Measurements from ENCODE around the gene SLC35G2. TPM values are rescaled to one million over a fixed set of nuclear protein-coding genes. Genes with fewer than 3 reads are reported as not detected.

SLC35G2 gene
- total RNA-seq, 1 donor from 2014 or later: 0.76 TPM

DNA sequence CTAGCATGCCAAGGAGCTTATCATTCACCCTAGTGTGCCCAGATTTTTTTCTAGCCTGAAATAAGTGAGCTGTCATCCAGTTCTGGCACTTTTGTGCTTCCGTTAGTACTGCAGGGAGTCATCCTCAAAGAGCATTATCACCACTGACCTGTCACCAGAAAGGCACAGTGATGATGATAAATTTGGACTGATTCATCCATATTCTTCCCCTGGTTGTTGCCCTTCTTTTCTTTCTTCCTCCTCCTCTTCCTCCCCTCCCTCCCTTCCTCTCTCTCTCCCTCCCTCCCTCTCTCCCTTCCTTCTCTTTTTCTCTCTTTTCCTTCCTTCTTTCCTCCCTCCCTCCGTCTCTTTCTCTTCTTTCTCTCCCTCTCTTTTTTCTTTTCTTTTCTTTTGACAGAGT is 21.3 kb downstream of the SLC35G2 start:
- Mint-ChIP-seq H3K4me1 (peaks cover 8% of the 10 kb centered on the region), H3K27ac (no peak overlapping the region), H3K9me3 (no peaks in the 10 kb centered on the region), H3K27me3 (ENCODE audit: low read depth) (no peaks in the 10 kb centered on the region), H3K4me3 (no peak overlapping the region), H3K36me3 (peaks cover 13% of the 10 kb centered on the region)
- TF ChIP-seq, protein P1, sequence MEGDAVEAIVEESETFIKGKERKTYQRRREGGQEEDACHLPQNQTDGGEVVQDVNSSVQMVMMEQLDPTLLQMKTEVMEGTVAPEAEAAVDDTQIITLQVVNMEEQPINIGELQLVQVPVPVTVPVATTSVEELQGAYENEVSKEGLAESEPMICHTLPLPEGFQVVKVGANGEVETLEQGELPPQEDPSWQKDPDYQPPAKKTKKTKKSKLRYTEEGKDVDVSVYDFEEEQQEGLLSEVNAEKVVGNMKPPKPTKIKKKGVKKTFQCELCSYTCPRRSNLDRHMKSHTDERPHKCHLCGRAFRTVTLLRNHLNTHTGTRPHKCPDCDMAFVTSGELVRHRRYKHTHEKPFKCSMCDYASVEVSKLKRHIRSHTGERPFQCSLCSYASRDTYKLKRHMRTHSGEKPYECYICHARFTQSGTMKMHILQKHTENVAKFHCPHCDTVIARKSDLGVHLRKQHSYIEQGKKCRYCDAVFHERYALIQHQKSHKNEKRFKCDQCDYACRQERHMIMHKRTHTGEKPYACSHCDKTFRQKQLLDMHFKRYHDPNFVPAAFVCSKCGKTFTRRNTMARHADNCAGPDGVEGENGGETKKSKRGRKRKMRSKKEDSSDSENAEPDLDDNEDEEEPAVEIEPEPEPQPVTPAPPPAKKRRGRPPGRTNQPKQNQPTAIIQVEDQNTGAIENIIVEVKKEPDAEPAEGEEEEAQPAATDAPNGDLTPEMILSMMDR (IDR thresholded peaks at IDR 0.05; ENCODE audit: unreplicated experiment): no peak
- DNase-seq (ENCODE audit: low spot score in 2 of 2, unreplicated experiment in 2 of 2): no peak

DNA sequence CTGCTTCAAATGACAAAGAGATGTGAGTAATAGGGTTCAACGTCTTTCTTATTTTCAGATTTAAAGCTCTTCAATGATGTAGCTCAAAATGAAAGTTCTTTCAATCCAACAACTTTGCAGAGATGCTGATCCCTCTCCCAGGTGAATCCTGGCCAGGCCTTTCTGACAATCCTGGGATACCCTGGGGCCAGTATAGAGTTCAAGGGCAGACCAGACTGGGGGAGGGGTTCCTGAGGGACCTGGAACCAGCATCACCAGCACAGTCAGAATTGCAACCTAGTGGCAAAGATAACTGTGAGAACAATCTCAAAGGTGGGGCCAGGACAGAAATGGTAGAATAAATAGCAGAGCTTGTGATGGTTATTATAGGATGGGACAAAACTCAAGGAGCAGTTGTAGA is 23.4 kb downstream of the SLC35G2 start:
- Mint-ChIP-seq H3K27me3 (ENCODE audit: low read depth) (no peaks in the 10 kb centered on the region), H3K36me3 (peaks cover 19% of the 10 kb centered on the region), H3K27ac (no peak overlapping the region), H3K9me3 (no peaks in the 10 kb centered on the region), H3K4me1 (peaks cover 8% of the 10 kb centered on the region), H3K4me3 (no peak overlapping the region)
- DNase-seq (ENCODE audit: low spot score in 2 of 2, unreplicated experiment in 2 of 2): no peak
- TF ChIP-seq, protein P1 (IDR thresholded peaks at IDR 0.05; ENCODE audit: unreplicated experiment): no peak

DNA sequence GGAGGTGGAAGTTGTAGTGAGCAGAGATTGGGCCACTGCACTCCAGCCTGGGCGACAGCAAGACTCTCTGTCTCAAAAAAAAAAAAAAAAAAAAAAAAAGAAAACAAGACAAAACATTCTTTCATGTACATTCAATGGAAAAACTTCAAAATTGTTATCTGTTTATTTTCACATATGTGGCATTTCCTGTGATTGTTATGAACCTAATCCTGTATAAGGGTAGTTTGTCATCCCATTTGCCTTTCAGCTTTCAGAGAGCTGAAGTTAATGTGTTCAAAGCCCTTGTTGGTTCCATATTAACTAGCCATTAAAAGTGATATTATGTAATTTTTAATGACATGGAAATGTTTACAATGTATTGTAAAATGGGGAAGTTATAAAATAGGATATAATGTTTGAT is 25.8 kb downstream of the SLC35G2 start:
- H3K27ac Mint-ChIP-seq: no peak overlapping the region
- H3K36me3 Mint-ChIP-seq: peaks cover 21% of the 10 kb centered on the region
- DNase-seq (ENCODE audit: low spot score in 2 of 2, unreplicated experiment in 2 of 2): no peak
- no peaks in the 10 kb centered on the region for H3K9me3 Mint-ChIP-seq
- H3K4me1 Mint-ChIP-seq: peaks cover under 1% of the 10 kb centered on the region
- H3K4me3 Mint-ChIP-seq: no peak overlapping the region
- TF ChIP-seq, protein P1 (IDR thresholded peaks at IDR 0.05; ENCODE audit: unreplicated experiment): no peak
- no peaks in the 10 kb centered on the region for H3K27me3 Mint-ChIP-seq (ENCODE audit: low read depth)

DNA sequence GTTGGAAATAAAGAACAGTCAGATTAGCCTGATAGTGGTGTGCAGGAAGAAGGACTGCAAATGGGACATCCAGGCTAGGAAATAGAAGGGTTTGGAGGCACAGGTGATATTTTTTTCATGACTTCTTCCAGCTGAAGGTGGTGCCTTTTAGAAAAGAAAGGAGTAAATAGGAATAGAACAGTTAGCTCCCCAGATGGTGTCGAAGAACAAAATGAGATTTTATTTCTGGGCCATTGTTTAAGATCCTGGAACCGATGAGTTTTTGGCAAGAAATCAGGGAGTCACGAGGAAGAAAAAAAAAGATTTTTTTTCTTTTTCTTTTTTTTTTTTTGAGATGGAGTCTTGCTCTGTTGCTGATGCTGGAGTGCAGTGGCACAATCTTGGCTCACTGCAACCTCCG is 33.3 kb downstream of the SLC35G2 start:
- no peak overlapping the region for H3K4me3 Mint-ChIP-seq
- no peak for DNase-seq (ENCODE audit: low spot score in 2 of 2, unreplicated experiment in 2 of 2)
- TF ChIP-seq, protein P1 (IDR thresholded peaks at IDR 0.05; ENCODE audit: unreplicated experiment): no peak
- peaks cover 21% of the 10 kb centered on the region for H3K9me3 Mint-ChIP-seq
- H3K4me1 Mint-ChIP-seq: no peaks in the 10 kb centered on the region
- H3K36me3 Mint-ChIP-seq: peaks cover 23% of the 10 kb centered on the region
- H3K27ac Mint-ChIP-seq: no peak overlapping the region
- H3K27me3 Mint-ChIP-seq (ENCODE audit: low read depth): no peaks in the 10 kb centered on the region

GRCh38 chr3:136856665-136857064 is 37.7 kb downstream of the SLC35G2 start:
- Mint-ChIP-seq H3K36me3 (peaks cover 30% of the 10 kb centered on the region), H3K27me3 (ENCODE audit: low read depth) (no peaks in the 10 kb centered on the region), H3K4me3 (no peak overlapping the region), H3K9me3 (peaks cover 22% of the 10 kb centered on the region), H3K4me1 (peaks cover 17% of the 10 kb centered on the region), H3K27ac (no peak overlapping the region)
- TF ChIP-seq, protein P1 (IDR thresholded peaks at IDR 0.05; ENCODE audit: unreplicated experiment): no peak
- DNase-seq (ENCODE audit: low spot score in 2 of 2, unreplicated experiment in 2 of 2): no peak

- H3K4me1 Mint-ChIP-seq: peaks cover 26% of the 10 kb centered on the region
- no peaks in the 10 kb centered on the region for H3K27me3 Mint-ChIP-seq (ENCODE audit: low read depth)
- TF ChIP-seq, protein P1 (IDR thresholded peaks at IDR 0.05; ENCODE audit: unreplicated experiment): no peak
- H3K9me3 Mint-ChIP-seq: peaks cover 22% of the 10 kb centered on the region
- H3K36me3 Mint-ChIP-seq: peaks cover 30% of the 10 kb centered on the region
- H3K27ac Mint-ChIP-seq: no peak overlapping the region
- H3K4me3 Mint-ChIP-seq: no peak overlapping the region
- DNase-seq (ENCODE audit: low spot score in 2 of 2, unreplicated experiment in 2 of 2): no peak
Measured at GRCh38 chr3:136858381-136858780, 39.5 kb downstream of the SLC35G2 start.

Measured in mesothelial cell of epicardium (in vitro differentiated cells).